HG03280 (cell line): ENCODE results near the gene AUH.

Experiments
- ATAC-seq: cut with Tn5 transposase; IDR thresholded peaks from one replicate; pipeline ENCODE4 v1.9.1; 2021; ENCODE audit warnings: mild to moderate bottlenecking, moderate library complexity; ENCODE audit not compliant: unreplicated experiment

Gene AUH

DNA sequence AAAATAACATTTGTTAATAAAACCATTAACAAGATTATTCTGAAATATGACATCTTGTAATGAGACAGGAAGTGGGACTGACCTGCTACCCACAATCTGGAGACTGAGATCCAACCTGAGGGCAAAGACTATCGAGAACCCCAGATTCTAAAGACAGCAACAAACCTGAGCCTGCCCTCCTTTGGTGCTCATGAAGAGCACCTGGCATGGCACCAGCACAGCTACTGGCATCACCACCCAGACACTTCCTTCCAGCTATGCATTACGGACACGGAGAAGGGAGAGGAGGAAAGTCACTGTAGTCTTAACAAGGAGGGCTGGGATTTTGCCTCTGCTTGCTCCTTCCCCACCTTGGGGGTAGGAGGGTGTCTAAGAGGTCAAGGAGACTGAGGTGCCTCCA, 105.5 kb downstream of the AUH start:
- ATAC-seq = no peak

DNA sequence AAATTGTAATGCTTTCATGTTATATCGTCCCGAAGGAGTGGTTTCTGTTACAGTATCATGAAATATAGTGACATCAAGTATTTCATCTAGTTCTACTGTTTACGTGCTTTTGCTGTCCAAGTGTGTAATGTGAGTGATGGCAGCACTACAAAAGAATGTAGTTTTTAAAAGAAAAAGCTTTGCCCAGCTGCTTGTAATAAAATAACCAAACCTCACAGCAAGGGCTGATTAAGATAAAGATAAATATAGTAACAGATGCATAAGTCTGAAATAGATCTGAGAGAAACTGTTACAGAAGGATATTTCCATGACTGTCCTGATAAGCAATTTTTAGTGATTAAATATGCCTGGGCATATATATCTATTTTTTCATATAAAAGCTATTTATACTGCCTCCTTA, 106.4 kb downstream of the AUH start:
- ATAC-seq = no peak

DNA sequence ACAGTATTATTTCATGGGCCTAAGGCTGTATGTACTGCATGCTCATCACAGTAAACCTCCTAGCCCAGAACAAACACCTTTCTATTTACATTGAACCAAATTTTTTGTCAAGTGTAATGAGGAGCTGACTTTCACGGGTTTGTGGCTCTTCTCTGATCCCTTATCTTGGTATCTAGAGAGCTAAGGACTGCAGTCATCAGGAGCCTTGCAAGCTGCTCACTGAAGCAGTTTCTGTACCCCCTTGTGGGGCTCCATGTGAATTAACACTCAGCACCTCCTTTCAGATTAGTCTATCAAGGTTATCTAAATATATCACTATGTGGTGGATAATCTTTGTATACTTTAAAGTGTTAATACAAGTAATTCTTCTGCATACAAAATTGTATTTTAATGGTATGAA, 108.2 kb downstream of the AUH start:
- ATAC-seq = no peak

DNA sequence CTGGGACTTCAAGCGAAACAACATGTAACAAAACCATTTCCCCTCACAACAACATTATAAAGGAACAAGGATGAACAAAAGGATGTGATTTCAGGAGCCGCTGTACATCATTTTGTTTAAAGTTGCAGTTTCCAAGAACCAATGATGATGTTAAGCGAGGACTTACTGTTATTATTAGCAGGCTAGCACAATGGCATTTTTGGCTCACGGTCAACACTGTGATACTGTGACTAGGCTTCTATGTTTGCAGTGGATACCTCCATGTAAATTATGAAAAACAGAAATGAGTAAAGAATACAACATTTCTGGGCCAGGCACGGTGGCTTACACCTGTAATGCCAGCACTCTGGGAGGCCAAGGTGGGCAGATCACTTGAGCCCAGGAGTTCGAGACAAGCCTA, 113.0 kb downstream of the AUH start:
- ATAC-seq = no peak

DNA sequence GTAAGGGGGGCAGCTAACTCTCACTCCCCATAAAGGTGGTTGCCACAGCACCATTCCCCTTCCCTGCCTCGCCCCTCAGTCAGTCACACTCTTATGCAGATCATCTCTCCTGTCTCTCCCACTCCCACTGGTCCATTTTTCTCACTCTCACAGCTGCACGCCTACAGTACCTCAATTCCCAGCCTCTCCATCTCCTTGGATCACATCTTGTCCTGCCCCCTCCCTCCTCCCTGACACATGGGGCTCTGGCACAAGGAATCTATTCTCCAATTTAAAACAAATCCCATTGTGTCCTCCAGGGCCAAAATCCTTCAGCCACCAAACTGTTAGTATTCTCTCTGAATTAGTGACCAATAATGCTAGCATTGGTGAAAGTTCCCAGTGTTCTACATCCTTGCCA, 114.4 kb downstream of the AUH start:
- no peak for ATAC-seq

DNA sequence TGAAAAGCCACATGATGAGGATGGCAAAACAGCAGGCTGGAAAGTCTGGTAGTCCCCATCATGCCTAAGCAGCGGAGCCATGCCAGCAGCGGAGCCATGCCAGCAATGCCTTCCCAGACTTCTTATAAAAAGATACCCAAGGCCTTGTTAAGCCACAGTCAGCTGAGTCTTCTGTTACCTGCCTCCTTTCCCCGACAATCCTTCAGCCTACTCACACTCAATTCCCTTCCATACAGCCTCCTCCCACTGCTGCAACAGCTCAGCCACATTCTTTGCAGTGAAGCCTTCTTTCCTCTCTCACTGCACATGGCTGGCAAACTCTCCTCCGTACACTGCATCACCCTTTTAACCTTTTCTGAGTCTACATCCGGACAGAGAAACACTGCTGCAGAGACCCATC, 114.9 kb downstream of the AUH start:
- no peak for ATAC-seq

DNA sequence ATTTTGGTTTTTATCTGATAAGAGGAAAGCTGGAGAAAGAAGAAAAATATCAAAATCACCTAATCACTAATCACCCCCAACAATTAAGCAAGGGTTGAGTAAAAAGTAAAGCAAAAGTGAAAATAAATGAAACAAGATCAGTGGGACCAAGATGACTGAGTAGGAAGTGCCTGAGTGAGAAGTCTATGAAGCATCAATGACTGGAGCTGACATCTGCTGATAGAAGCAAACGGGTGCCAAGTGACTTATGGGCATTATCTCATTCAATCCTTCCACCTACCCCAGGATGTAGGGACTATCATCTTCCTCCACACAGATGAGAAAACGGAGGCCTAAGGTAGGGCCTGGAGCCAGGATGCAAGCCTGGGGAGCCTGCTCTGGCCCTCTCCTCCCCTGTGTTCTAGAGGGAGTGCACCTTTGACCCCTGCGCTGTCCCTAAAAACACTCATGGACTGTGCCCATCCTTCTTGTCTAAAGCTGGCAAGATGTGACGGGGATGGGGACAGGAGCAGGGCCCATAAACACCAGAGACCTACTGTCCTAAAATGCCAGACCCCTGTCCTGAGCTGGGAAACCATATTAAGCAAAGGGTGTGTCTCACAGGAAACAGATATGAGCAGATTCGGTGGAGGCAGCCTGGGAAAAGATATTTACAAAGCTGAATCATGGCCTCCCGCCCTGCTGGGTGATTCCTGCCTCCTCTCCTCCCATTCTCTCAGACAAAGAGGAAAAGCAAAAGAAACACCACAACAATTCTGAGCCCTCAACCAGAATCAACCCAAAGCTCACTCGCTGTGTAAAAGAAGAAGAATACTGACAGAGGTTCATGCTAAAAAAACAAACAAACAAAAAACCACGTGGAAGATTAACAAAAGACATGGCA, 116.0 kb downstream of the AUH start:
- ATAC-seq = no peak

DNA sequence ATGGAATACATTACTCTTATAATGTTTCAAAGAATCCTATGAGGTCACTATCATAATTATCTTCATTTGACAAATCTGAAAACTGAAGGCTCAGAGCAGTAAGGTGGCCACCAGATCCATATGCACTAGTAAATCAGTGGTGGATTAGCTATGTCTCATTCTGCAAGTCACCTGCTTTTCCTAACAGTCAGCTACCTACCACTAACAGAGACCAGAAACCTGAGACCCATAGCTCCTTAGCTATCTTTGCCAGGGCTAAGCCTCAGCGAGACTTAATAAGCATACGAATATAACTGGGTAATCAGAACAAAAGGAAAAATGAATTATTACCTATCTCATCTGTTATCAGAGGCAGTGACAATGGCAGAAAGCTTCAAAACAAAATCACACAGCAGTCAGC, 118.7 kb downstream of the AUH start:
- ATAC-seq = no peak

DNA sequence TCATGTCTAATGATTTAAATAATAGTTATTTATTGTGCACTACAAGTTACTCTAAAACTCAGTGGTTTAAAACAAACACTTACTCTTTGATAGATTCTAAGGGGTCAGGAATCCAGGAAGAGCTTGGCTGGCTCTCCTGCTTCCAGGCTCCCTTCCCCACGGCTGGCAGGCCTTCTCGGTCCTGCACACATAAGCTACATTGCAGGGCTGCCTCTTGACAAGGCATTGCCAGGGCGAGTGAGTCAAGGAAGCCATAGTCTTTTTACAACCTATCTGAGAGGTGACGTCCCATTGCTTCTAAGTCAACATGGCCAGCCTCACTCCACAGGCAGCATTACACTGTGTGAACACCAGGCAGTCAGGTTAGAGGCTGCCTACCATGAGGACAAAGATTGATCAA, 119.8 kb downstream of the AUH start:
- ATAC-seq = no peak

DNA sequence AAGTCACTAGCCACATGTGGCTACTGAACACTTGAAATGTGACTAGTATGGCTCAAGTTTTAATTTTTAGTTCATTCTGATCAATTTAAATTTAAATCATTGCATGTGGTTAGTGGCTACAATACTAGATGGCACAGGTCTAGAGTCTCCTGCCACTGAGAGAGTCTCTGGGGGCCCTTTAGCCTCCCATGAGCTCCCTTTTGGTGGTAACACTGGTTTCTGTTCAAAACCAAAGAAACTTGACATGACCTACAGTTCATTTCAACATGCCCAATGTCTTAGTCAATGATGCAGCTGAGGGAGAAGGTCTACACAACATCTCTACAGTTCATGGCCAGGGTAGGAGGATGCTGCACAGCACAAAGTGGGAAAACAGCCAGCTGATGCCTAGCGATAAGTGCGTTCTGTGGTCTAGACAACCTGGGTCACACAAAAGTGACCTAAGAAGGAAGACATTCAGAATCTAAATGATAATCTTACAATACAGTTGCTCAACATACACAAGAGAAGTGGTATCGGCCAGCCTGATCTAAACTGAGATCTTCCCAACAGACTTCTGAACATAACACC, 121.0 kb downstream of the AUH start:
- ATAC-seq = no peak

DNA sequence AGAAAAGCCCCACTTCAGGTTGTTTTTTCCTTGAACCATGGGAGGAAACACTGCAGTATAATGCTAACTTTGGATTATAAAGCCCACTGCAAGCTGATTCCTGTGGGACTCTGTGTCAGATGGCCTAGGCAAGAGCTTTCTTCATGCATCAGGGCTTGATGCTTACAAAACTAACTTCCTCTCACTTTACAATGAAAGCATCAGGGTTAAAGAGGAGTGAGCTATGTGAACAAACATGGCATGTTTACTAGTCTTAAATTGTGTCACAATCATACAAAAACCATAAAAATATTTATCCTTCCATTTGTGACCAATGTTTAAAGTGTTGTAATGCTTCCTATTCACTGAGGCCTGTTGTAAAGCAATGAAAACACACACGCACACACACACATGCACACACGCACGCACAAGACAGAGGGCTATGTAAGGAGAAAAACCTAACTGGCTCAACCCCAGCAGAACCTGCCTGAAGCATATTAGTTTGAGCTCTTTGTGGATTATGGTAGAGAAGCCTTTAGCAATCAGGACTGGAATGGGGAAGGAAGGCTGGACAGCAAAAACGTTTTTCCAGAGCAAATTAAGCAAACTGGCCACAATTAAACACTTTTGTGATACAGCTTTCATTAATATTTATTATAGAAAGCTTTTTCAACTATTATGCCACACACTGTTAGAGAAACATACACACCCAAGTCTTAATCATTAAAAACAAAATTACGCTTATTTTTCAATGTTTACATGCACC, 122.2 kb downstream of the AUH start:
- no peak for ATAC-seq

DNA sequence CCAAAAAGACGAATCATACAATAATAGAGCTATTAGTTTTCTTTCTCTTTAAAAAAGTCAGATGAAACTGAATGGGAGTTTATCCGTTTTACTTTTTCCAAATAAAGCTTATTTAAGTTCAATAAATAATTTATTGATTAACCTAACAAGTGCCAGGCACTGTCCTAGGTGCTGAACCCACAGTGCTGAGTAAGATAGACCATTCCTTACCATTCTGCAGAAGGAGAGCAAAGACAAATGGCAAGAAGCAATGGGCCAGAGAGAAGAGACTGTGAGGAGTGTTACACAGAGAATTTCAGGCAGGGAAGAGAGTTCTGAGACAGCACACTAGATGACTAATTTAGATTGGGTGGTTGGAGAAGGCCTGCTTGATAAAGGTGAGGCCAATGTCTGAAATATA, 127.2 kb downstream of the AUH start:
- ATAC-seq = no peak

DNA sequence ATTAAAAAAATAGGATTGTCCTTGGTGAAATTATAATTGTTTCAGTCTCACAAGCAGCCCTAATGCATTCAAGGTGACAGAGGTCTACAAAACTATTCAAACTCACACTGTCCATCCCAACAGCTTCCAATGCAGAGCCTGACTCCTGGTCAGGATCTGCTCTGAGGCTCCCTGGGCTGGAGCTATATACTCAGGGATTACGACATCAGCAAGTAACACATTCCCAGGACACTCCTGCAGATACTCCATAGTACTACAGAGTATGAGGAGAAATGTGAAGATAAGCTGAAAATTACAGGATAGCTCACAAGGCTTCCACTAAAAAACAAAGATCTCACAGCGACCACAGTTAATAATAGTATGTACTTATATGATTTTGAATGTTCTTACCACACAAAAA, 130.1 kb downstream of the AUH start:
- ATAC-seq = no peak

DNA sequence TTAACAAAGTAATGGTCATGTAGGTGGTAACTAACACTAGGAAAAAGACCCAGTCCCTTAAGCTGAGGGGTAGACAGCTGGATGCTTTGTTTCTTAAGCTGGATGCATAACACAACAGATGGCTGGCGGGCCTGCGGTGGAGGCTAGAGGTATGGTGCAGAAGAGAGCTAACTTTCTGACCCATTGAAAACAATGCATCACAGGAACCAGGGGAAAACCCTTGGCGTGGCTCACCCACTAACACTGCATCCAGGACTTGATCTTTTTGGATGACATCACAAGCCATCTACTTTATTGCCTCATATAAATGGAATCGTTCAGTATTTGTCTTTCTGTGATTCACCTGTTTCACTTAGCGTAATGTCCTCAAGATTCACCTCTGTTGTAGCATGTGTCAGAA, 138.7 kb downstream of the AUH start:
- ATAC-seq = no peak

DNA sequence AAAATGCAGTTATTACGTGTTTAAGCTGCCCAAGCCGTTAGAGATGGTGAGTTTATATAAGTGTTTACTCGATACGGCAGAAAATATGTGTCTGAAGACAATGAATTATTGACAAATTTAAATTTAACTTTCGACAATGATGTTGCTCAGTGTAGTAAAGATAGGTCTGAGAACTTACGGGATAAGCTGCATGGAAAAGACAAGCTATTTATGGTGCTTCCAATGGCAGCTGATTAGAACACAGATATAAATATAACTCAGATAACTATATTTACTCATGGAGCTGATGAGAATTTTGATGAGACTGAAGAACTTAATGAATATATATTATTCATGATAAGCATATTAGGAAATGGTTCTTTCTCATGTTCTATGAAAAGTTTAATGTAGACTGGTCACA, 139.3 kb downstream of the AUH start:
- no peak for ATAC-seq

DNA sequence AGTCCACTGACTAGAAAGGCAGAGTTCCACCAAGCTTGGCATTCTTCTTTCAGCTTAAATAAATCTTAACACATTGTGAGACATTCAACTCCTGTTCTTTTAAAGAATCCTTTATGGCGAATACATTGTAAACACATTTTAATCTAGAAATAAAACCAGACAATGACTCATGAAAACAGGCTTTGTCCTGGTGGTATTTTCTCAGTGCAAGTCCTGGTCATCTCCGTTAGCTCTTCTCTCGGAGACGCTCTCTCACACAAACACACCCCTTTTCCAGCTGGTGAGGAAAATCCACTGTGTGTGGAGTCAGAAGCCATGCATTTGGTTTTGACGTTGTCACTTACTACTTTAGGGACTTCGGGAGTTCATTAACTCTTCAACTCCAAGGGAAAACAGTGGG, 140.4 kb downstream of the AUH start:
- no peak for ATAC-seq

DNA sequence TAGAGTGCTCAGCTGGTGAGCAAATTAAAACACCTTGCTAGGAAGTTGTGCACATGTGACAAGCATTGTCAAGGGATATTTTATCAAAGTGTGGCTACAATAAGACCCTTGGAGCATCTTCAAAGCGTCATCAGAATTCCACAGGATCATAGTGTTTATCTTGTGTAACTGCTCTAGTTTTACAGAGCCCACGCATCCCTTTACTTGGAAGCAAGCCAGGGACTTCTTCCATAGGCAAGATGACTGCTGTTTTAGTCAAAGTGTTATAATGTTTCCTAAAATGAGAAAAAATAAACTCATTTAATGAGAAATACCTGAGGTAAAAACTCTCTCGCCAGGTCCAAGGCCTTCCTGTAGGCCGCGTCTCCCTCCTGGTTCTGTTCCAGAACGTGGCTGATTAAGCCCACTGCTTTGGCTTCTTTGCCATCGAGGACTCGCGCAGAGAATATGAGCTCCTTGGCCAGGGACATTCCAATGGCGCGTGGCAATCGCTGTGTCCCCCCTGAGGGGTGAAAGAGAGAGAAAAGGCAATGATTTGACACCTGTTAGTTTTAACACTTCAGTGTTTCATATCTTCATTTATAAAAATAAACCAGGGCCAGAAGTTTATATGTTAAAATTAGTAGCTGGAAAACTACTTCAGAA, 141.1 kb downstream of the AUH start:
- no peak for ATAC-seq

DNA sequence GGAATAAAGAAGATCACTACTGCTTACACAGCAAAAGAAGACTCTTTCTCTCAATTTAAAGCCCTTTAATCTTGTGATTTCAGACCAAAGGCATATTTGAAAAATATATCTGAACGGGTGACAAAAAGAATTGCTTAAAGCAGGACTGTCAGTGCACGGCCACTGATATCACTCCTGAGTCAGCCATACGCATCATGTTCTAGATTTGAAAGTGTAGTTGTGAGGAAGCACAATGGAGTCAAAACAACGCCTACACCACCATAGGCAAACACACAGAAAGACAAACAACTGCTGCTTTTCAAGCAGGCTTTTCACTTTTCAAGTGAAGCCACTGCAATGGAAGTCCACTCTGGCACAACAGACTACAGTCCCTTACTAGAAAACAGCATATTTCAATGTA, 141.7 kb downstream of the AUH start:
- ATAC-seq = no peak

DNA sequence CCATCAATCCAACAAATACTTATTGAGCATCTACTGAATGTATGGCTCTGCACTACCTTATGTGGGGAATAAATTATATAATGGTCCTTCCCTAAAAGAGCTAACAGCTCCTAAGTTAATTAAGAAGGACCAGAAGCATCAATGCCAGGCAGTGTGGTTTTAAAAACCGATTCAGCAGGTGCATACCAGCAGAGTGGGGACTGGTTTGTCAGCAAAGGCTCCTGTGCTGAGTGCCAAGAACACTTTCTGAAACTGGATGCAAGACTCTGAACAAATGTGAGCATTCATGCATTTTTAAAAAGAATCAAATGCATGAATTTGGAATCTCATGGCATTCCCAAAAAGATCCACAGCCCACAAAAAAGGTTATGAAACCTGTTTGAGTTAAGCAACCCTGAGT, 142.2 kb downstream of the AUH start:
- no peak for ATAC-seq

DNA sequence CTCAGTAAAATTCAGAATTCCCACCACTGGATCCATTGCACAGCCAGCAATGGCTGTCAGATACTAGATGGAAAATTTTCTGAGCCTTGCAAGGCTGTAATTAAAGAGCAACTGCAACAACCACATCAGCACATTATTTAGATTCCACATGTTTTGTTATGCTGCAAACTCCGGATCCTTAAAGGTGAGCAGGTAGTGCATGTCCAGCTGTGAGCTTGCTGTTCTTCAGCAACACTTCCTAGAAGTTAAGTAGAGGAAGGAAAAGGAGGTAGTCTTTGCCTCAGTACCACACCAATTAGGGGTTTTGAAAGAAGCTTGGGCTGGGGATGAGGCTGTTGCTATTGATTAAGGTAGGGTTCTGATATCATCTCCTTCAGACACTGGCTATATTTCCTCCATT, 144.3 kb downstream of the AUH start:
- no peak for ATAC-seq

DNA sequence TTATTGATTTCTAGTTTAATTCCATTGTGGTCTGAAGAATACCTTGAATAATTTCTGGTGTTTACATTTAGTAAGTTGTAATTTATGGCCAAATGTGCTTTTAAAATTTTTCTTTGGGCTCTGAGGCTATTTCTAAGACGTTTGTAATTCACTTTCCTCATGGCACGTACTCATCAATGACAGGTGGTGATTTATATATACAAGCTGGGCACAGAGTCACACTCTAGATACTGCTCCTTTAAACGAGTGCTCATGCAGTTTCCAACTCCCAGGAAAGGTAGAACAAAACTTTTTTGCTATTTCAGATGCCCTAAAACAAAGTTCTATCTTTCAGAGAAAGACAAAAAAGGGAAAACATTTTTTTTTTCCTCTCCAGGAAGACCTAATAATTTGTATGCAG, 146.9 kb downstream of the AUH start:
- ATAC-seq = no peak

DNA sequence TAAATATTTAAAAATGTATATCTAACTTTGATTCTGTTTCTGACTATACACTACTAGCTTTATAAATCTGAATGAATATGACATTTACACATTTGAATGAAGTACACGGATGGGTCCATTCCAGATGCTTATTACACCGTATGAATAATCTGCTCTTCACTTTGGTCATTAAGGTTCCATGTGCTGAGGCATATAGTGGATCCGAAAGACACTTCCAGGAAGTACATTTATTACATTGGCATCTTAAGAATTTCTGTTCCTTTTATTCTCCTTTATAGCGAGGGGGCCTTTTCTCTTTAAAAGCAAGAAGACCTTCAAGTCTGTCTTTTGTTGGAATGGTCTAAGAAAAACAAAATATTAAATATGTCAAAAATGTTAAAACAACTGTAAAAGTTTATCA, 147.6 kb downstream of the AUH start:
- ATAC-seq = no peak
